Activated effector memory CD4-positive, alpha-beta T cell treated with anti-CD3 and anti-CD28 coated beads, Interleukin-2, amount 50 U/mL, for 16 hours (primary cell): ENCODE data around the gene CNTNAP2.

ENCODE experiments used
- DNase-seq: peaks from one replicate; pipeline ENCODE4 v3.0.0-alpha.2; 2020

The CNTNAP2 gene

GRCh38 chr7:148187471-148187870 is 2070.9 kb downstream of the CNTNAP2 start:
- no peak for DNase-seq

- DNase-seq, result no peak
These were observed 2074.9 kb downstream of the CNTNAP2 start for GRCh38 chr7:148191391-148192065.

GRCh38 chr7:148192491-148192890 is 2075.9 kb downstream of the CNTNAP2 start:
- no peak for DNase-seq

GRCh38 chr7:148201992-148202391 is 2085.4 kb downstream of the CNTNAP2 start:
- no peak for DNase-seq

GRCh38 chr7:148204639-148205304 is 2088.2 kb downstream of the CNTNAP2 start:
- no peak for DNase-seq

GRCh38 chr7:148209643-148210190 is 2093.1 kb downstream of the CNTNAP2 start:
- DNase-seq, result no peak

GRCh38 chr7:148210804-148211325 is 2094.3 kb downstream of the CNTNAP2 start:
- no peak for DNase-seq

- DNase-seq, result no peak
These were observed 2095.1 kb downstream of the CNTNAP2 start for GRCh38 chr7:148211740-148212151.

- DNase-seq, result no peak
These were observed 2096.1 kb downstream of the CNTNAP2 start for GRCh38 chr7:148212731-148213130.

- DNase-seq, result no peak
These were observed 2097.5 kb downstream of the CNTNAP2 start for GRCh38 chr7:148214101-148214500.

GRCh38 chr7:148218603-148219002 is 2102.0 kb downstream of the CNTNAP2 start:
- DNase-seq, result no peak

GRCh38 chr7:148222721-148223120 is 2106.1 kb downstream of the CNTNAP2 start:
- no peak for DNase-seq

GRCh38 chr7:148223160-148223559 is 2106.6 kb downstream of the CNTNAP2 start:
- no peak for DNase-seq

- no peak for DNase-seq
These were observed 2107.1 kb downstream of the CNTNAP2 start for GRCh38 chr7:148223738-148224137.

- DNase-seq, result no peak
These were observed 2113.7 kb downstream of the CNTNAP2 start for GRCh38 chr7:148230296-148230695.

GRCh38 chr7:148230883-148231282 is 2114.3 kb downstream of the CNTNAP2 start:
- DNase-seq, result no peak

GRCh38 chr7:148232784-148233183 is 2116.2 kb downstream of the CNTNAP2 start:
- no peak for DNase-seq

- no peak for DNase-seq
These were observed 2118.1 kb downstream of the CNTNAP2 start for GRCh38 chr7:148234715-148235114.

- no peak for DNase-seq
These were observed 2122.2 kb downstream of the CNTNAP2 start for GRCh38 chr7:148238761-148239325.

- DNase-seq, result no peak
These were observed 2125.2 kb downstream of the CNTNAP2 start for GRCh38 chr7:148241700-148242293.

- DNase-seq, result no peak
These were observed 2125.8 kb downstream of the CNTNAP2 start for GRCh38 chr7:148242294-148242821.

GRCh38 chr7:148245381-148245780 is 2128.8 kb downstream of the CNTNAP2 start:
- DNase-seq, result no peak

- DNase-seq, result no peak
These were observed 2137.0 kb downstream of the CNTNAP2 start for GRCh38 chr7:148253629-148254028.
